ENCODE measurements around the gene SPSB2.

The SPSB2 gene

GRCh38 chr12:6829536-6830220 lies 43.4 kb downstream of the SPSB2 start:
- no peak for DNase-seq

GRCh38 chr12:6828781-6829535 lies 44.1 kb downstream of the SPSB2 start:
- DNase-seq = no peak

DNA sequence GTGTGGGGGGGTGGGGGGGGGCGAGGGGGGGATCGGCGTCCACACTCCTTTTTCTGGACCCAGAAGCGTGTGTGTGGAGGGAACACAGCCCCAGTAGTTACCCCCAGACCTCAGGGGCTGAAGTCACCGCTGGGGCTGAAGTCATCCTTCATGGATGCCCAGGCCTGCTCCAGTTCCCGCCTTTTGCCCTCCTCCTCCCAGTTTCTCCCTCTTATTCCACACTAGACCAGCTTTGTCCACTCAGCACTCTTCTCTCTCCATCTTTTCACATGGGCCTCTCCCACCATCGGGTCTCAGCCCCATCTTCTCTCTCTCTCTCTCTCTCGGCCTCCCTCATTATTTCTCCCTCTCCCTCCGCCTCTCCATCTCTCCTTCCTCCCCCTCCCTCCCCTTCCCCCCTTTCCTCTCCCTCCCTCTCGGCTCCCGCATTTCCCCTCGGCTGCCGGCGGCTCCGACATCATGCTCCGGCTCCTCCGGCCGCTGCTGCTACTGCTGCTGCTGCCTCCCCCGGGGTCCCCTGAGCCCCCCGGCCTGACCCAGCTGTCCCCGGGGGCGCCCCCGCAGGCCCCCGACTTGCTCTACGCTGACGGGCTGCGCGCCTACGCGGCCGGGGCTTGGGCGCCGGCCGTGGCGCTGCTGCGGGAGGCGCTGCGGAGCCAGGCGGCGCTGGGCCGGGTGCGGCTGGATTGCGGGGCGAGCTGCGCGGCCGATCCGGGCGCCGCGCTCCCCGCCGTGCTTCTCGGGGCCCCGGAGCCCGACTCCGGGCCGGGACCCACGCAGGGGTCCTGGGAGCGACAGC lies 44.9 kb downstream of the SPSB2 start, which contains the start of gene P3H3:
P3H3 (plus strand) TSS at position 426 of the 799 bp plus-strand sequence; CDS start at position 460, 34 bp downstream.
- no peak for DNase-seq

GRCh38 chr12:6827437-6827911 lies 45.6 kb downstream of the SPSB2 start:
- DNase-seq = peak; percentile 12

DNA sequence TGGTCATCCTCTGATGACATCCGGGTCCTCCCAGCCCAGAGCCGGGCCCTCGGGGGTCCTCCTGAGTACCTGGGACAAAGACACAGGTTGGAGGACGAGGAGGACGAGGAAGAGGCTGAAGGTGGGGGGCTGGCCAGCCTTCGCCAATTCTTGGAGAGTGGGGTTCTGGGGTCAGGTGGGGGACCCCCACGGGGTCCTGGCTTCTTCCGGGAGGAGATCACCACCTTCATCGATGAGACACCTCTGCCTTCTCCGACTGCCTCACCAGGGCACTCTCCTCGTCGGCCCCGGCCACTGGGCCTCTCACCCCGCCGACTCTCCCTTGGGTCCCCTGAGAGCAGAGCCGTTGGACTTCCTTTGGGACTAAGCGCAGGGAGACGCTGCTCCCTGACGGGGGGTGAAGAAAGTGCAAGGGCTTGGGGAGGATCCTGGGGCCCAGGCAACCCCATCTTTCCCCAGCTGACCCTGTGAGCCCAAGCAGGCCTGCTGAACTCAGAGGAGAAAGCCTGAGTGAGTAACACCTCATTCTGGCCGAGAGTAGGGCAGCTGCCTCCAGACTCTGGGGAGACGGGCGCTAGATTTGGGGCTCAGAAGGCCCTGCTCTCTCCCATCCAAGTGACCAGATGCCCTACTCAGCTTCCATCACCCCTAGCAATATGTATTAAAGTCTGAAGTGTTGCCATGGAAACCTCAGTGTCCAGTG lies 46.2 kb downstream of the SPSB2 start:
- no peak for DNase-seq

DNA sequence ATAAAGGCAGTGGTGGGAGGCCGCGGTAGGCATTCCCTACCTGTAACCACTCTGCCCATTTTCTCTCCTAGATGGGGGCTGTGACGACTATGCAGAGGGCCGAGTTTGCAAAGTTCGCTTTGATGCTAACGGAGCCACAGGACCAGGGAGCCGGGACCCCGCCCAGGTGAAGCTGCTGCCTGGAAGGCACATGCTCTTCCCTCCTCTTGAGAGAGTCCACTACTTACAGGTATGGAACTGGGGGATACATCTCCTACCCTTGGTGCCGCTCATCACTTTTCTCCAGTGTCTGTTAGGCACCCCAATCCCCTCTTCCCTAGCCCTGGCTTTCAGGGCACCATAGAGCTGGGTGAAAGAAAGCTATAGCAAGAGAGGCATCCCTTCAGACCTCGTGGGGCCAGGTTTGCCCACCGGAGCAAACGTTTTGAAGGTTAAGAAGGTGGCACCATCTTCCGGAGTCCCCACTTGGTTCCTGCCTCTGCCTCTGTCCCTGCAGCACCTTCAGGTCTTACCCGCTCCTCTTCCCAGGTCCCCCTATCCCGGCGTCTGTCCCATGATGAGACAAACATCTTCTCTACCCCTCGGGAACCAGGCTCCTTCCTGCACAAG lies 46.9 kb downstream of the SPSB2 start:
- no peak for DNase-seq

GRCh38 chr12:6825398-6826124 lies 47.5 kb downstream of the SPSB2 start:
- peak; percentile 69 for DNase-seq

DNA sequence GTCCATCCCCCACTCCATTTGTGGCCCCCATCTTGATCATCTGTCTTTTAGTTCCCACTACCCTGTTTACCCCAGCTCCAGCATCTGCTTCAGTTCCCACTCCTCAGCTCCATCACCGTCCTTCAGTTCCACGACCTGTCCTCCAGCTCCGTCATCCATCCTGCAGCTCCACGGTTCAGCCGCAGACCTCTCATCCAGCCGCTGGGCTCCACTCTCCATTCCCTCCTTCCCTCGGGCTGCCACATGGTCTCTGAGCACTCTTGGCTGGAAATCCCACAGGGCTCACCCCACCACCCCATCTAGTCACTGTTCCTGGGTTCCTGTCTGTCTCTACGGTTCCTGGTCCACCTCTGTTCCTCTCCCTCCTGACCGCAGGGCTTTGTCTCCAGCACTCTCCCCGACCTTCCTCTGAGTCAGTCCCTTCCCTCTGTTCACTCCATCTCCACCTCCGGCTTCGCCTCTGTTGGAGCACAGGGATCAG lies 48.2 kb downstream of the SPSB2 start:
- no peak for DNase-seq

DNA sequence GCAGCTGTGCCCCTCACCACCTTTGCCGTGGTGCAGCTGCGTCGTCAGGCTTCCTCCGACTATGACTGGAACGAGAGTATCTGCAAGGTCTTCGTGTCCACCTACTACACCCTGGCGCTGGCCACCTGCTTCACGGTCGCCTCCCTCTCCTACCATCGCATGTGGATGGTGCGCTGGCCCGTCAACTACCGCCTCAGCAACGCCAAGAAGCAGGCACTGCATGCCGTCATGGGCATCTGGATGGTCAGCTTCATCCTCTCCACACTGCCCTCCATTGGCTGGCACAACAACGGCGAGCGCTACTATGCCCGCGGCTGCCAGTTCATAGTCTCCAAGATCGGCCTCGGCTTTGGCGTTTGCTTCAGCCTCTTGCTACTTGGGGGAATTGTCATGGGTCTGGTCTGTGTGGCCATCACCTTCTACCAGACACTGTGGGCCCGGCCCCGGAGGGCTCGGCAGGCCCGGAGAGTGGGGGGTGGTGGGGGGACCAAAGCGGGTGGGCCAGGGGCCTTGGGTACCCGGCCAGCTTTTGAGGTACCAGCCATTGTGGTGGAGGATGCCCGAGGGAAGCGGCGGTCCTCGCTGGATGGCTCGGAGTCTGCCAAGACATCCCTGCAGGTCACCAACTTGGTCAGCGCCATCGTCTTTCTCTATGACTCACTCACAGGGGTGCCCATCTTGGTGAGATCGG lies 48.9 kb downstream of the SPSB2 start:
- DNase-seq = no peak

DNA sequence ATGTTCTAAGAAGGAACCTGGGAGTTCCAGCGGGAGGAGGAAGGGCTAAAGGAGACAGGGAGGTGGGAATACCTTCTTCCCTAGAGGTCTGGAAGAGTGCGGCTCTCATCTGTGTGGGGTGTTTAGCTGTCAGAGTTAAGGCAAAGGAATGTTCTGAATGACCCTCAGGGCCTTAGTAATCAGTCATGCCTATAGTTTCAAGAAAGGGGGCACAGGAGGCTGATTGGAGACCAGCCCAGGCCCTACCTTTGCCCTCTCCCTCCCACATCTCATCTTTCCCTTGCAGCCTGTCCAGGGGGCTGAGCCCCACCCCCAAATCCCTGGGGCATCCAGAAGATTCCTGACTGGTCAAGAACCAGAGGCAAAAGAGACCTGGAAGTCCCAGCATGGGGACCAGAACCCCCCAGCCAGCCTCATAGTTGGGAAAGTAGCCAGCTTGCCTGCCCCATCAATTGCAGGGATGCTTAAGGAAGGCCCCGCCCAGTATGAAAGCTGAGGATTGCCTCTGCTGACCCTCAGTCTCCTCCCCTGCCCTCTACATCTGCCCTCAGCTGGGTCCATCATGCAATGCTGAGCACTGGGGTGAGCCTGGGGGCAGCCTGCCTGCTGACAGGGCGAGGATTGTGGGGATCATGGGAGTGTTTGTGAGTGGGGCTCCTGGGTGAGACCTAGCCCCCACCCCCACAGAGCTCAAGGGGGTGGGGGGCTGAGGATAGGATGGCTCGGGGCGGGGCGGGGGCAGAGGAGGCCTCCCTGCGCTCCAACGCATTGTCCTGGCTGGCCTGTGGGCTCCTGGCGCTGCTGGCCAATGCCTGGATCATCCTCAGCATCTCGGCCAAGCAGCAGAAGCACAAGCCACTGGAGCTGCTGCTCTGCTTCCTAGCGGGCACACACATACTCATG lies 49.7 kb downstream of the SPSB2 start:
- DNase-seq = no peak

DNA sequence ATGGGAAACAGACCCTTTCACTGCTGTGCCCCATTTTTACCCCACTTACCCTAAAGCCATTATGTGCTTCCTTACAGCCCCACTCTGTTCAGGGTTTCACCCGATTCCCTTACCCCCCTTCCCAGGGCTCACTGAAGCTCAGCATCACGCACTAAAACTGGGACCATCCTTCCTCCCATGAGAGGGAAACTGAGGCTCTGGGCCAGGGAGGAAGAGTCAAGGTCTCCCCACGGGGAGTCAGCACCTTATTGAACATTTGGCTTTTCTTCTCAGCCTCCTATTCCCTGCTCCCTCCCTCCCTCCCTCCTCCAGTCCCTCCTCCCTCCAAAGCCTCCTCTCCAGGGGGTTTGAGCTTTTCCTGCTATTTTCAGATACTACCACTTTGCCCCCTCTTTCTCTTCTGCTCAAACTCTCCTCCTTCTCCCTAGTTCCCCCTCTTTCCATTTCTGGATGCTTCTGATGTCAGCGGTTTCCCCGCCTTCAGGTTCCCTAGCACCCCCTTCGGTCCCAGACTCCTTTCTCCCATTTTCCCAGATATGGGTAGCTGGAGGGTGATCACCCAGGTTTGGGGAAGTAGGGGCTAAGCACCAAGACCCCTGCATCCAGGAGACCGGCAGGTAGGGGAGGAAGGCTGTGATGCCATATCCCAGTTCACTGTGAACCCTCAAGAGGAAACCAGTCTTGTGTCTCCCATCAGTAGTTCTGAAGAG lies 50.5 kb downstream of the SPSB2 start:
- no peak for DNase-seq

DNA sequence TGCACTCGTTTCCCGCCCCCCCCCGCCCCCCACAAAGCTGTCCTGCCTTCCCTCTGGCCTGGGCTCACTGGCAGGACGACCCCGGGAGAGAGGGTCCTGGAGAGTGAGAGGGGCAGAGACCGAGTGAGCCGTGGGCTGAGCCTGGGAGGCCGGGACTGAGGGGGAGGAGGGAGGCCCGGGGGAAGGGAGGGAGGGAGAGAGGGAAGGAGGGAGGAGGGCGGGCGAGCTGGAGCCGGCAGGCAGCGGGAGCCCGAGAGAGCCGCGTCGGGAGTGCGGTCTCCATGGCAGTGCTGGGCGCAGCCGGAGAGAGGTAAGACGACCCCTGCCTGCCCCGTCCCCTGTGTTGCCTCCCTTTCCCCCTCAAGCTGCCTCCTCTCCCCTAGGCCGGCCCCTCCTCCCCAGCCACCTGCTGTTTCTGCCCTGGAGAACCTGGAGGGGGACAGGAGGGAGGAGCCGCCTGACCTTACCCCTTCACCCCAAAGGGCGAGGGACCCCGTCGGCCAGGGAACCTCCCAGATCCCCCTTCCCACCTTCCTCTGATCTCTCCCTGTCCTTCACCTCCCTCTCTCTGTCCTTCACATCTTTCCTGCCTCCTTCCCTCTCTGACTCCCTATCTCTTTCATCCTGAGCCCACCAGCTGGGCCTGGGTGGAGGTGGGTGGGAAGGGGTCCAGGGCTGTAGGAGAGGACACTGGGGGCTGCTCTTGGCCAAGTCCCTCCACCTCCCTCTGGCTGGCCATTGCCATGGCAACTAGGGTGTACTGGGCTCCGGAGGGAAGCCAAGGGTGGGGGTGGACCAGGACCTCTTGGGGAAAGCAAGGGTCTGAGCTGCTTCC lies 51.3 kb downstream of the SPSB2 start, which contains the start of gene GPR162:
GPR162 (plus strand) TSS at position 231 of the 835 bp plus-strand sequence. CDS start 2,078 bp downstream, outside the sequence.
- no peak for DNase-seq
